CD8-positive, alpha-beta memory T cell (primary cell): ENCODE measurements around the gene RAG2. TPM values are rescaled to one million over a fixed set of nuclear protein-coding genes. Genes with fewer than 3 reads are reported as not detected.

ENCODE experiments used
- CTCF ChIA-PET: fragments of 350-600 bp; sonication (Branson Sonifier 250); formaldehyde crosslinking; loops from one replicate; lab custom pipeline; 2021; ENCODE audit warnings: antibody characterized with exemption; lab: Charles Lee
- POLR2A ChIA-PET: fragments of 350-600 bp; sonication (Branson Sonifier 250); formaldehyde crosslinking; loops from one replicate; lab custom pipeline; 2021; ENCODE audit warnings: antibody characterized with exemption; lab: Charles Lee
- DNase-seq, 5 donors: peaks; one replicate each; pipeline versions ENCODE4 v3.0.0 to v3.0.0-alpha.2; 2020 to 2022; ENCODE audit warnings: mixed read lengths in 1 of 5
- H3K27ac ChIP-seq: one replicate; pipeline ENCODE4 v1.7.0; 2013; ENCODE audit warnings: low read depth, mild to moderate bottlenecking, low read length, moderate library complexity
- H3K27me3 ChIP-seq: 2 replicates; pipeline ENCODE4 v1.7.0; 2013; ENCODE audit warnings: low read length, mild to moderate bottlenecking; ENCODE audit not compliant: insufficient read depth, poor library complexity, severe bottlenecking
- H3K36me3 ChIP-seq: 2 replicates; pipeline ENCODE4 v1.7.0; 2013; ENCODE audit warnings: mild to moderate bottlenecking, low read length, moderate library complexity; ENCODE audit not compliant: insufficient read depth
- H3K4me1 ChIP-seq: 2 replicates; pipeline ENCODE4 v1.7.0; 2013; ENCODE audit warnings: mild to moderate bottlenecking, low read length, moderate library complexity; ENCODE audit not compliant: insufficient read depth
- H3K4me3 ChIP-seq: 2 replicates; pipeline ENCODE4 v1.7.0; 2013; ENCODE audit warnings: mild to moderate bottlenecking, low read length
- H3K9me3 ChIP-seq: 2 replicates; pipeline ENCODE4 v1.7.0; 2013; ENCODE audit warnings: mild to moderate bottlenecking, low read length
- H3K27ac Mint-ChIP-seq, 8 donors: one replicate each; pipeline ENCODE4 v1.8.0; 2020 to 2021; ENCODE audit warnings: mixed read lengths in 8 of 8, mild to moderate bottlenecking in 6 of 8, inconsistent platforms in 3 of 8, moderate library complexity in 3 of 8
- H3K27me3 Mint-ChIP-seq, 2 donors: one replicate each; pipeline ENCODE4 v1.8.0; 2020 to 2021; ENCODE audit warnings: mixed read lengths in 2 of 2, mild to moderate bottlenecking in 1 of 2, moderate library complexity in 1 of 2
- H3K36me3 Mint-ChIP-seq, 3 donors: one replicate each; pipeline ENCODE4 v1.8.0; 2020 to 2021; ENCODE audit warnings: mixed read lengths in 3 of 3, inconsistent platforms in 1 of 3, mild to moderate bottlenecking in 1 of 3
- H3K4me1 Mint-ChIP-seq, 3 donors: one replicate each; pipeline ENCODE4 v1.8.0; 2020 to 2021; ENCODE audit warnings: mixed read lengths in 3 of 3, inconsistent platforms in 1 of 3, mild to moderate bottlenecking in 1 of 3
- H3K4me3 Mint-ChIP-seq, 7 donors: one replicate each; pipeline ENCODE4 v1.8.0; 2020 to 2021; ENCODE audit warnings: mixed read lengths in 7 of 7, mild to moderate bottlenecking in 6 of 7, moderate library complexity in 4 of 7, inconsistent platforms in 2 of 7
- H3K9me3 Mint-ChIP-seq, 5 donors: one replicate each; pipeline ENCODE4 v1.8.0; 2020 to 2022; ENCODE audit warnings: mixed read lengths in 5 of 5, mild to moderate bottlenecking in 3 of 5, moderate library complexity in 2 of 5, inconsistent platforms in 1 of 5
- polyA plus RNA-seq: library from polyadenylated mRNA; unstranded; fragments of 300-500 nt; fragmentation: Illumina TruSeq; gene quantifications from one replicate; pipeline ENCODE4 v1.2.3, GENCODE V29; 2021
- total RNA-seq, 2 experiments: library from RNA; stranded (reverse); gene quantifications; one replicate each; pipeline ENCODE4 v1.2.3, GENCODE V29; 2021

The RAG2 gene
- total and polyA plus RNA-seq, 3 experiments from 2014 or later, result not detected

GRCh38 chr11:36623494-36623893 is 25.5 kb upstream of the RAG2 start:
- H3K27me3 Mint-ChIP-seq, result peaks cover 12 to 40% of the 10 kb centered on the region in 2 donors

DNA sequence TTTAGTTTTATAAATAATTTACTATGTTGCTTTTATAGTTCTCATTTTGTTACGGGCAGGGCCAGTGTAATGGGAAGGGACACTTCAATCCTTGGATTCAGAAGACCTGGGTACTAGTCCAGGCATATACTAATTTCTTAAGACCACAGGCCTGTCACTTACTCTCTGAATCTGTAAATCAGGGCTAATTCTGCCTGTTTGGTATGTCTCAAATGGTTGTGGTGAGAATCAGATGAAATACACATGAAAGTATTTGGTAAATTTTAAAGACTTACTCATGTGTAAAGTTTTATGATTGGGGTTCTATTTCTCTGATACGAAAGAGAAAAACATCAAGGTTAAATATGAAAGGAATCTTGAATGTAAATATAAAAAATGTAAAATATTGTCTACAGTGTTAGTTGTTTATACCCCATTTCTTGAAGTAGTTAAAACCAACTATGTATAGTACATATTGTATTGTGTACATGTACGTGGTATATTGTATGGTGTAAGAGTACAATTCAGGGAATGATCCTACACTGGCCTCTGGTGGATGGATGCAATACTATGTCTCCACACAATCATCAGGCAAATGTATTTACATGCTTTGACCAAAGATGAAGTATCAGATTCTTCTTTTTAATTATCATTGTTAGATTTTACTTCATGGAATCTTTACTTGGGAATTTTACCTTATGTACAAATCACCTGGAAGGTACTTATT is 24.5 kb upstream of the RAG2 start:
- H3K36me3 ChIP-seq, result no peaks in the 10 kb centered on the region
- peaks cover 4% of the 10 kb centered on the region for H3K27me3 ChIP-seq
- H3K9me3 ChIP-seq, result no peaks in the 10 kb centered on the region
- ChIA-PET POLR2A (no interaction called here), CTCF (interaction anchor here (1.4 kb wide), 1 partner anchor 58 kb away, joined by 3 read pairs; no protein-coding TSS in a partner anchor)
- H3K4me1 ChIP-seq, result no peaks in the 10 kb centered on the region
- Mint-ChIP-seq H3K36me3 (no peaks in the 10 kb centered on the region), H3K9me3 (no peaks in the 10 kb centered on the region), H3K4me1 (peaks cover 1 to 12% (median 5%) of the 10 kb centered on the region in 3 donors), H3K4me3 (no peak overlapping the region), H3K27ac (no peak overlapping the region), H3K27me3 (peaks cover 12 to 37% of the 10 kb centered on the region in 2 donors)
- no peak for DNase-seq
- no peak overlapping the region for H3K4me3 ChIP-seq
- no peak overlapping the region for H3K27ac ChIP-seq

More at GRCh38 chr11:36623494-36623893, 25.5 kb upstream of the RAG2 start:
- Histone ChIP-seq H3K27ac (no peak overlapping the region), H3K4me1 (no peaks in the 10 kb centered on the region), H3K36me3 (no peaks in the 10 kb centered on the region), H3K4me3 (no peak overlapping the region), H3K9me3 (no peaks in the 10 kb centered on the region), H3K27me3 (peaks cover under 1% of the 10 kb centered on the region)
- DNase-seq, result no peak
- peaks cover 1 to 11% (median 3%) of the 10 kb centered on the region in 3 donors for H3K4me1 Mint-ChIP-seq
- H3K27ac Mint-ChIP-seq, result no peak overlapping the region
- CTCF ChIA-PET, result interaction anchor here (1.4 kb wide), 1 partner anchor 59 kb away, joined by 3 read pairs; no protein-coding TSS in a partner anchor
- H3K36me3 Mint-ChIP-seq, result no peaks in the 10 kb centered on the region
- POLR2A ChIA-PET, result no interaction called here
- no peak overlapping the region for H3K4me3 Mint-ChIP-seq
- H3K9me3 Mint-ChIP-seq, result no peaks in the 10 kb centered on the region

DNA sequence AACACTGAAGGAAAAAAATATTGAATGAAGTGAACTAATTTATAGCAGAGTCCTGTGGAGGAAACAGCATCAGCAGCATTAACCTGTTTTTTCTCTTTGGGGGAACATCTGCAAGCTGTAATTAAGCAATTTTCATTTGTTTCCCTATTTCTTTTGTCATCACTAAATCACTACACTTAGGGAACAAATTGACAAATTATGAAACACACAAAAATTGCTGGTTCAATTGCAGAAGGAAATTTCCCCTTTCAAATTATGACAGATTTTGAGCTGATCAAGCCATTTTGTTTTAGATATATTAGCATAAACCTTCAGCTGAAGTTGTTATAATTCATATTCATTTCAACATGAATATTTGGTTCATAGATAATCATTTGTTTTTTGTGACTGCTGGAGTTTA is 22.2 kb upstream of the RAG2 start:
- H3K4me1 Mint-ChIP-seq, result peaks cover 1 to 12% (median 5%) of the 10 kb centered on the region in 3 donors
- no peak overlapping the region for H3K4me3 Mint-ChIP-seq
- H3K27me3 Mint-ChIP-seq, result peaks cover 11 to 28% of the 10 kb centered on the region in 2 donors
- H3K27me3 ChIP-seq, result peaks cover 4% of the 10 kb centered on the region
- no peak for DNase-seq
- H3K9me3 Mint-ChIP-seq, result no peaks in the 10 kb centered on the region
- ChIA-PET CTCF (interaction anchor here (1.6 kb wide), 1 partner anchor 56 kb away, joined by 4 read pairs; no protein-coding TSS in a partner anchor), POLR2A (no interaction called here)
- no peak overlapping the region for H3K27ac ChIP-seq
- H3K27ac Mint-ChIP-seq, result no peak overlapping the region
- no peak overlapping the region for H3K4me3 ChIP-seq
- H3K36me3 ChIP-seq, result no peaks in the 10 kb centered on the region
- H3K36me3 Mint-ChIP-seq, result no peaks in the 10 kb centered on the region
- H3K9me3 ChIP-seq, result no peaks in the 10 kb centered on the region
- H3K4me1 ChIP-seq, result no peaks in the 10 kb centered on the region

DNA sequence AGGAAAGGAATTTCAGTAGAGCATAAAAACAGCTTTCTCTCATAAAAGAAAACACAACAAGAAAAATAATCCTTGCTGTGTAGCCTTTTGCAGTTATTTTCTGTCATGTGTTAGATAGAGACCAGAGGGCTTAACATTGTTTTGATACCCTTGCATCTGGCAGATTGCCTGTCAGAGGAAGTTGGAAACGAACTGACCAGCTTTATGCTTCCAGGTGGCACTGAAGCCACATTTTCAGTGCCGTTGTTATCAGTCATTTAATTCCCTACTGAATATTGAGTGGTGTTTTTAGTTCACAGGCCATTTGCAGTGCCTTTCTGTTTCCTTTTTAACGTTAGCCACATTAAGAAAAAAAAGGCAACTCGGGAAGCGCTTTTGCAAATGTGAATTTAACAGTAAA is 21.5 kb upstream of the RAG2 start:
- Mint-ChIP-seq H3K4me1 (peaks cover 1 to 12% (median 5%) of the 10 kb centered on the region in 3 donors), H3K27me3 (peaks cover 9 to 26% of the 10 kb centered on the region in 2 donors), H3K36me3 (no peaks in the 10 kb centered on the region), H3K9me3 (no peaks in the 10 kb centered on the region), H3K27ac (no peak overlapping the region), H3K4me3 (no peak overlapping the region)
- H3K27me3 ChIP-seq, result peaks cover 4% of the 10 kb centered on the region
- no peak overlapping the region for H3K27ac ChIP-seq
- no peaks in the 10 kb centered on the region for H3K4me1 ChIP-seq
- ChIA-PET CTCF (interaction anchor here (1.1 to 1.6 kb wide), 2 partner anchors 8 to 55 kb away, joined by 4 read pairs; no protein-coding TSS in a partner anchor), POLR2A (no interaction called here)
- no peak for DNase-seq
- H3K4me3 ChIP-seq, result no peak overlapping the region
- no peaks in the 10 kb centered on the region for H3K36me3 ChIP-seq
- H3K9me3 ChIP-seq, result no peaks in the 10 kb centered on the region

DNA sequence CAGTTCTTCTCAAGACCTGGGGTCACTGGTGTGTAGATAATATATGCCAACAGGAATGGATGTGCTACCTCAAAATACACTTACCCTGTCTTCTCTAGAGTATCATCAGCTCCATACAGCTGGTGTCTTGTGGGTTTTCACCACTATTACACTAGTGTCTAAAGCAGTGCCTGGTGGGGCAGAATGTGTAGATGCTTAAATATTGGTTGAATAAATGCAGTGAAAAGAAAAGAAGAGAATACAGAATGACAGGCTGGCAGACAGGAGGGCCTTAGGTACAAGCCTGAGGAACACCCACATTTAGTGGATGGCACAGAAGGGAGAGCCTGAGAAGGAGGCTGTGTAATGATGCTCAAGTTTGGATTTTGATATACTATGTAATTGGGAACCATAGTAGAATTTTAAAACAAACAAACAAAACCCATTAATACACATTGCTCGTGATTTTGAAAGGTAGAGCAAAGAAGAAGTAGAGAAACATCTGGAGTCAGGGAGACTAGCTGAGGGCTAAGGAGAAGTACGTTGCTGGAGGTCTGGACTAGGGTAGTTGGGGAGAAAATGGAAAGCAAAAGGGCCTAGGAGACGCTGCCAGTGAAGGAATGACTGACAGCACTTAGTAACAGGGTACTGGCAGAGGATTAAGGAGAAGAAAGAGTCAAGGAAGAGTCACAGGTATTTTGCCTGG is 20.5 kb upstream of the RAG2 start:
- Histone ChIP-seq H3K9me3 (no peaks in the 10 kb centered on the region), H3K36me3 (no peaks in the 10 kb centered on the region), H3K27me3 (peaks cover 4% of the 10 kb centered on the region), H3K27ac (no peak overlapping the region), H3K4me3 (no peak overlapping the region), H3K4me1 (no peaks in the 10 kb centered on the region)
- POLR2A ChIA-PET, result no interaction called here
- Mint-ChIP-seq H3K27ac (no peak overlapping the region), H3K4me1 (peaks cover 1 to 12% (median 5%) of the 10 kb centered on the region in 3 donors), H3K36me3 (no peaks in the 10 kb centered on the region), H3K27me3 (peaks cover 8 to 22% of the 10 kb centered on the region in 2 donors), H3K9me3 (no peaks in the 10 kb centered on the region), H3K4me3 (peak overlapping the region in 1 of 7 donors; percentile 1)
- DNase-seq, result no peak
- CTCF ChIA-PET, result interaction anchor here (1.1 kb wide), 1 partner anchor 9 kb away, joined by 4 read pairs; no protein-coding TSS in a partner anchor

GRCh38 chr11:36617543-36618362 is 19.7 kb upstream of the RAG2 start:
- Histone ChIP-seq H3K27me3 (peaks cover 4% of the 10 kb centered on the region), H3K9me3 (no peaks in the 10 kb centered on the region), H3K27ac (no peak overlapping the region), H3K4me3 (no peak overlapping the region), H3K4me1 (no peaks in the 10 kb centered on the region), H3K36me3 (no peaks in the 10 kb centered on the region)
- peaks cover 8 to 22% of the 10 kb centered on the region in 2 donors for H3K27me3 Mint-ChIP-seq
- no peak overlapping the region for H3K4me3 Mint-ChIP-seq
- H3K9me3 Mint-ChIP-seq, result no peaks in the 10 kb centered on the region
- POLR2A ChIA-PET, result no interaction called here
- no peak for DNase-seq
- H3K36me3 Mint-ChIP-seq, result no peaks in the 10 kb centered on the region
- peaks cover 1 to 12% (median 5%) of the 10 kb centered on the region in 3 donors for H3K4me1 Mint-ChIP-seq
- CTCF ChIA-PET, result no interaction called here
- H3K27ac Mint-ChIP-seq, result no peak overlapping the region

GRCh38 chr11:36615826-36616225 is 17.8 kb upstream of the RAG2 start:
- POLR2A ChIA-PET, result no interaction called here

More at GRCh38 chr11:36615826-36616225, 17.8 kb upstream of the RAG2 start:
- H3K36me3 Mint-ChIP-seq, result no peaks in the 10 kb centered on the region
- H3K27me3 Mint-ChIP-seq, result peaks cover 8 to 28% of the 10 kb centered on the region in 2 donors
- Histone ChIP-seq H3K36me3 (no peaks in the 10 kb centered on the region), H3K27ac (no peak overlapping the region), H3K27me3 (peaks cover 4% of the 10 kb centered on the region), H3K4me3 (no peak overlapping the region), H3K4me1 (no peaks in the 10 kb centered on the region), H3K9me3 (no peaks in the 10 kb centered on the region)
- no peaks in the 10 kb centered on the region for H3K9me3 Mint-ChIP-seq
- DNase-seq, result no peak
- peaks cover 1 to 12% (median 5%) of the 10 kb centered on the region in 3 donors for H3K4me1 Mint-ChIP-seq
- no peak overlapping the region for H3K4me3 Mint-ChIP-seq
- H3K27ac Mint-ChIP-seq, result no peak overlapping the region
- CTCF ChIA-PET, result no interaction called here
